ENCODE measurements around the gene FMNL1.

- no peak for TF ChIP-seq ZNF274 (IDR thresholded peaks at IDR 0.05; ENCODE audit: low read depth, low read length)
- TF ChIP-seq YY1 (IDR thresholded peaks at IDR 0.05; ENCODE audit: insufficient read depth, insufficient read length) = no peak
Measured at GRCh38 chr17:45177563-45177962, 44.1 kb upstream of the FMNL1 start.
